Pons (tissue), 1 donor: ENCODE results near the gene CTDSP1.

Experiments used
- DNase-seq: peaks from one replicate; pipeline ENCODE4 v3.0.0-alpha.2; 2016; ENCODE audit warnings: low spot score

CTDSP1 gene, protein sequence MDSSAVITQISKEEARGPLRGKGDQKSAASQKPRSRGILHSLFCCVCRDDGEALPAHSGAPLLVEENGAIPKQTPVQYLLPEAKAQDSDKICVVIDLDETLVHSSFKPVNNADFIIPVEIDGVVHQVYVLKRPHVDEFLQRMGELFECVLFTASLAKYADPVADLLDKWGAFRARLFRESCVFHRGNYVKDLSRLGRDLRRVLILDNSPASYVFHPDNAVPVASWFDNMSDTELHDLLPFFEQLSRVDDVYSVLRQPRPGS

DNA sequence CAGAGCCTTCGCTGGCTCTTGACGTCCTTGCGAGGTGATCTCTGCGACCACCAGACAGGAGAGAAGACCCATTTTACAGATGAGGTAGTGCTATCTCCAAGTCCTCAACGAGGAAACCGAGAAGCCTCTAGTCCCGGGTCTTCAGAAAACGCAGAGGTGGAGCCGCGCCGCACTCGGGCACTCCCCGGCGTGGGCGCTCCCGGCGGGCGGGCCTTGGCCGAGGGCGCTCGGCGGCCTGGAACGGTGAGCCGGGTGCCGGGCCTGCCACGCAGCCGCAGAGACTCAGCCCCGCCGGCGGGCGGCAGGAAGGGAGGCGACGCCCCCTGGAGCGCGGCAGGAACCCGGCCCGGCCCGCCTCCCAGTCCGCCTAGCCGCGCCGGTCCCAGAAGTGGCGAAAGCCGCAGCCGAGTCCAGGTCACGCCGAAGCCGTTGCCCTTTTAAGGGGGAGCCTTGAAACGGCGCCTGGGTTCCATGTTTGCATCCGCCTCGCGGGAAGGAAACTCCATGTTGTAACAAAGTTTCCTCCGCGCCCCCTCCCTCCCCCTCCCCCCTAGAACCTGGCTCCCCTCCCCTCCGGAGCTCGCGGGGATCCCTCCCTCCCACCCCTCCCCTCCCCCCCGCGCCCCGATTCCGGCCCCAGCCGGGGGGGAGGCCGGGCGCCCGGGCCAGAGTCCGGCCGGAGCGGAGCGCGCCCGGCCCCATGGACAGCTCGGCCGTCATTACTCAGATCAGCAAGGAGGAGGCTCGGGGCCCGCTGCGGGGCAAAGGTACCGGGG, at the start of gene CTDSP1:
CTDSP1 (plus strand) TSS at position 478 of the 776 bp plus-strand sequence; CDS start at position 701, 223 bp downstream.
- peak; percentile 91 for DNase-seq

DNA sequence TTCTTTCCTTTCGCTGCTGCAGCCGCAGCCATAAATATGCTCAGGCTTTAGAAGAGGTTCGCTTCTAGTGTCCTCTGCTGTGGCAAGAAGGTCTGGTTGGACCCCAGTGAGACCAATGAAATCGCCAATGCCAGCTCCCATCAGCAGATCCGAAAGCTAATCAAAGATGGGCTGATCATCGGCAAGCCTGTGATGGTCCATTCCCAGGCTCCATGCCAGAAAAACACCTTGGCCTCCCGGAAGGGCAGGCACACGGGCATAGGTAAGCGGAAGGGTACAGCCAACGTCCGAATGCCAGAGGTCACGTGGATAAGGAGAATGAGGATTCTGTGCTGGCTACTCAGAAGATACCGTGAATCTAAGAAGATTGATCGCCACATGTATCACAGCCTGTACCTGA, 45.6 kb upstream of the CTDSP1 start:
- DNase-seq: no peak

DNA sequence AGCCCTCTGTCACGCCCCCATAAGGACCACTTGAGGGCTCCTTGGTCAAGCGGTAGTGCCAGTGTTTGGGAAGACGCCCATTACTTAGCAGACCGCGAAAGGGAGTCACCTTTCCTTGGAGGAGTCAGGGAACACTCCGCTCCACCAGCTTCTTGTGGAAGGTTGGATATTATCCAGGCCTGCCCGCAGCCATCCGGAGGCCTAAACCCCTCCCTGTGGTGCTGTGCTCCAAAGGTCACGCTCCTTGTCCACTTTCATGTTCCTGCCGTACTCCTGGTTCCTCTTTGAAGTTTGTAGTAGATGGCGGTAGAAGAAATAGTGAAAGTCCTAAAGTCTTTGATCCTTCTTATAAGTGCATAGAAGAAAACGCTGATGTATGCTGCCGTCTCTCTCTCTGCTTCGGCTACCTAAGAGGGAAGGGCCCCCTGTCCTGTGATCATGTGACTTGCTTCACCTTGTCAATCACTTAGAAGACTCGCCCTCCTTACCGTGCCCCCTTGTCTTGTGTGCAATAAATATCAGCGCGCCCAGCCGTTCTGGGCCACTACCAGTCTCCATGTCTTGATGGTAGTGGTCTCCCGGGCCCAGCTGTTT, 44.7 kb upstream of the CTDSP1 start:
- no peak for DNase-seq

DNA sequence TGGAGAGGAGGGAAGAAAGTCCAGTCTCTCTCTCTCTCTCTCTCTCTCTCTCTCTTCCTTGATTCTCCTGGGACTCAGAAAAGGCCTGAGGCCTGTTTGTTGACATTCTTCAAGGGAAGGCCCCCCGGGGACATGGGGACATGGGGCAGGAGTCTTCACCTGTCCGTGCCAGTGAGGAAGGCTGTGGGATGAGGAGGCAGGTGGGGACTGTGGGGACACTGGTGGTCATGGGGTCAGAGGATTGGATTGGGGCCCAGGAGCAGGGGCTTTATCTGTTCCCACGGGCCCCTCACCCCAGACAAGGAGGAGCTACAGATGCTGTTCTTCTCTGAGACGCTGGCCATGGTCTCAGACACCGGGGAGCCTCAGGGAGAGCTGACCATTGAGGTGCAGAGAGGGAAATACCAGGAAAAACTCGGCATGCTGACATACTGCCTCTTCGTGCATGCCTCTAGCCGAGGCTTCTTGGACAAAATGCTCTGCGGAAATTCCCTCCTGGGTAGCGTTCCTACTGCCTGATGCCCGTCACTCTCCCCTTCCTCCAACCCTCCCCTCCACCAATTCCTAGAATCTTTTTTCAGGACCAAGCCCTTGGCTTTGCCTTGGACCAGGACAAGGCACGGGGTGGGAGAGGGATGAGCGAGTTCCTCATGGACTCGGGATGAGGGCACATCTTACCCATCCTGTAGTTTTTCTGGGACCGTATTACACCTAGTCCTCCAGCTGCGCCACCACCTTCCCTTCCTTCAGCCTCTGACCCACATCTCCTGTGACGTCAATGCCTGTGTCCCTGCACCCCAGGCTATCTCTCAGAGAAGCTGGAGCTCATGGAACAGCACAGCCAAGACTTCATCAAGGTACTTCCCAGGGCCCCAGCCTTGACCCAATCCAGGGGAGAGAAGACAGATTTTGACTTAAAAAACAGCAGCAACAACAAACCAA, 42.2 kb upstream of the CTDSP1 start:
- DNase-seq: no peak

DNA sequence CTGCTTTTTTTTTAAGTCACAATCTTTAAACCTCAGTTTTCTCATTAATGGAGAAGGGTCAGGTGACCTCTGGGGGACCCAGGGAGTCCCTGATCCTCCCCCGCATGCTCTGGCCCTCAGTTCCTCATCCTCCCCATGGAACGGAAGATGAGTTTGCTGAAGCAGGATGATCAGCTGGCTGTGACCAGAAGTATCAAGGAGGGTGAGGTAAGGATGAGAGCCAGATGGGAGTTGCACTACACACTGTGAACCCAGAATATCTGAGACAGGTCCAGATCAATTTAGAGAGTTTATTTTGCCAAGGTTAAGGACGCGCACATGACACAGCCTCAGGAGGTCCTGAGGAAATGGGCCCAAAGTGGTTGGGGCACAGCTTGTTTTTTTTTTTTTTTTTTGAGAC, 39.2 kb upstream of the CTDSP1 start:
- peak; percentile 63 for DNase-seq

DNA sequence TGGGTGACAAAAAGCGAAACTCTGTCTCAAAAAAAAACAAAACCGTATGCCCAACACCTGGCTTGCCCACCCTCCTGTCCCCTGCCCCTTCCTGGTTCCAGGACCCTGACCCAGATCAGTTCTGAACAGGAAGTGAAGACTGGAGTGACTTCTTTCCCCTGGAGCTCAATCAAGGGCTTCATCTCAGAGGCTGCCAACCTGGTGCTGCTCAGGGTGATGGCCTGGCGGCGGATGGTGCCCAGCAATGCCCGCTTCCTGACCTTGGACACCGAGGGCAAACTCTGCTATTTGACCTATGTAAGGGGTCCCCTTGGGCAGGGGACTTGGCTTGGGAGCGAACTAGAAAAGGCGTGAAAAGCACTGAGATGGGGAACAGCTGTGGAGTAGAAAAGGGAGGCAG, 37.1 kb upstream of the CTDSP1 start:
- no peak for DNase-seq

DNA sequence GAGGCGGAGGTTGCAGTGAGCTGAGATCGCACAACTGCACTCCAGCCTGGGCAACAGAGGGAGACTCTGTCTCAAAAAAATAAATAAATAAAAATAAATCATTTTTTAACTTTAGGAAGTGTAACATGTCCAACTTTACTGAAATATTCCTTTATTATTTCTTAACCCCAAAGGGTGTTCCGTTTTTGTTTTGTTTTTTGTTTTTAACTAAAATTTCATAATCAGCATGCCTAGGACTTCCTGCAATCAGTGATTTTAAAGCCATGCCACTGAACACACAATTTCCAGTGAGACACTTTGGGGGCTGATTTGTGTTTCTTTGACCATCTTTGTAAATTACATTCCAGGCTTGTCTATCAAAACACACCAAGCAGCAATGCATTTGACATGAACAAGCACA, 35.9 kb upstream of the CTDSP1 start:
- no peak for DNase-seq

DNA sequence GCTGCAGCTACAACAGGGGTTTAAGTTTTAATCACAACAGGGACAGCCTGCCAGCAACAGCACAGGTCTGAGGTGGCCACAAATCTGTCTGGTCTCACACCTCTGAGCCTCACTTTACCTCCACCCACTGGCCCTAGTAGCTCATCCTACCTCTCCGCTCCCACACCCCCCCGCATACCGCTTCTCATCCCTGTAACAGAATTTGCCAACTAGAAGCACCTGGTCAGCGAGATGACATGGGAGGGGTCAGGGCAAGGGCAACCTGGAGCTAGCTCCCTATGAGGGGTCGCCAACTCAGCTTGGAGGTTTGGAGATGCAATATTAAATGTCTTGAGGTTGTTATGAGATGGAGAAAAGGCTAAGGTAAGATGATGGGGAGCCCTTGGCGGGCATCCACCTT, 35.5 kb upstream of the CTDSP1 start:
- no peak for DNase-seq

DNA sequence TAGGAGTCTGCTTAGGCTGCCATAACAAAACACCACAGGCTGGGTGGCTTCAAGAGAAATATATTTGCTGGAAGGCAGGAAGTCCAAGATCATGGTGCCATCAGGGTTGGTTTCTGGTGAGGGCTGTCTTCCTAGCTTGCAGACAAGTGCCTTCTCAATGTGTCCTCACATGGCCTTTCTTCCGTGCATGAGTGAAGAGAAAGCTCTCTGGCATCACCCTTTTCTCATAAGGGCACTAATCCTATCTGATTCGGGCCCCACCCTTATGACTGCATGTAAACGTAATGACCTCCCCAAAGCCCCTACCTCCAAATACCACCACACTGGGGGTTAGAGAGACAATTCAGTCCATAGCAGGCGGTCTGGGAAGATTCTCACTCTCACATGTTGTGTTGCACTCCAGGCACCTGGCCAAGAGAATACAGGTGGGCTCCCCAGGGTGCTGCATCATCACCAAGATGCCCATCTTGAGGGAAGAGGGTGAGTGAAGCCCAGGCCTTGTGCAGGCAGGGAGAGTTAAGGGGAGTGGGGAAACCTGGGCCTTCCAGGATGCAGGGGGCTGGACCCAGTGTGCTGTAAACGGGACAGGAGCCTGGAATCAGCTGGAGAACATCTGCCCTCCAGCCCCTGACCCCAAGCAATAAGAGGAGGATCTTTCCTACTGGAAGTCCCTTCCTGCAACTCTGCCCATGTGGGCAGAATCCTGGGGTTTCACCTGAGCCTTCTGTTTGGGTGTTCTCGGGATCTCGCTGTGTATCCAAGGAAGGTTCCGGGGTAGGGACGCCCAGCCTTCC, 32.9 kb upstream of the CTDSP1 start:
- no peak for DNase-seq

DNA sequence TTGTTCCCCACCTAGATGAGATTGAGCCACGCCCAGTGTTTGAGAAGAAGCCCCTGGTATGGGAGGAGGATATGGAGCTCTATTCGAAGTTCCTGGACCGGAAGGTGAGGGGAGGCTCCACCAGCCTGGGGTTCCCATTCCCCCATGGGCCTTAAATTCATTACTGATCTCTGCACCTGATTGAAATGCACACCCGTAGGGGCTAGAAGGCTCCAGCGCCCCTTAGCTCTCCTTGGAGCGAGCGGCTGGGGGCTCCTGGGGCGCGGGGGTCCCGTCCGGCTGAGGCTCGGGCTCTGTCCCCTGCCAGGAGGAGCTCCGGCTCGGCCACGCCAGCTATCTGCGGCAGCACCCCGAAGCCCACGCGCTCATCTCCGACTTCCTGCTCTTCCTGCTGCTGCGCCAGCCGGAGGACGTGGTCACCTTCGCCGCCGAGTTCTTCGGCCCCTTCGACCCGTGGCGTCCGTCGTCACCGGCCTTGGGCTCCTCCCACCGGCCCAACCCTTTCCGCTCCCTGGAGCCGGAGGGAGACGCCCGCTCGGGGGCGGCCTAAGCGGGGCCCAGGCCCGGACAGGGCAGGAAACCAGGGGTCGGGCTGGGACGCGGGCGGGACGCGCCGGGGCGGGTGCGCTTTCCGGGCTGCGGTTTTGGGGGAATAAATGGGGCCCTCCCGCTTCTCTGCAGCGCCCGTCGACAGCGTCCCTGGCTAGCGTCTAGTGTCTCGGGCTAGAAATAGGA, 32.1 kb upstream of the CTDSP1 start:
- DNase-seq: peak; percentile 64

DNA sequence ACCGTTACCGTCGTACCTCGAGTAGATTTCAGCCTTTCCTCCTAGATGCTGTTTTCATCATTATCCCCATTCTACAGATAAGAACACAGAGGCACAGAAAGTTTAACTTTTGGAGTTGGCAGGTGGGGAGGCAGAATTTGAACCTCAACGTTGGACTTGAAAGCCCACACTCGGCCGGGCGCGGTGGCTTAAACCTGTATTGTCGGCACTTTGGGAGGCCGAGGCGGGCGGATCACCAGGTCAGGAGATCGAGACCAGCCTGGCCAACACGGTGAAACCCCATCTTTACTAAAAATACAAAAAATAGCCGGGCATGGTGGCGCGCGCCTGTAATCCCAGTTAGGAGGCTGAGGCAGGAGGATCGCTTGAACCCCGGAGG, 31.5 kb upstream of the CTDSP1 start:
- DNase-seq: no peak

DNA sequence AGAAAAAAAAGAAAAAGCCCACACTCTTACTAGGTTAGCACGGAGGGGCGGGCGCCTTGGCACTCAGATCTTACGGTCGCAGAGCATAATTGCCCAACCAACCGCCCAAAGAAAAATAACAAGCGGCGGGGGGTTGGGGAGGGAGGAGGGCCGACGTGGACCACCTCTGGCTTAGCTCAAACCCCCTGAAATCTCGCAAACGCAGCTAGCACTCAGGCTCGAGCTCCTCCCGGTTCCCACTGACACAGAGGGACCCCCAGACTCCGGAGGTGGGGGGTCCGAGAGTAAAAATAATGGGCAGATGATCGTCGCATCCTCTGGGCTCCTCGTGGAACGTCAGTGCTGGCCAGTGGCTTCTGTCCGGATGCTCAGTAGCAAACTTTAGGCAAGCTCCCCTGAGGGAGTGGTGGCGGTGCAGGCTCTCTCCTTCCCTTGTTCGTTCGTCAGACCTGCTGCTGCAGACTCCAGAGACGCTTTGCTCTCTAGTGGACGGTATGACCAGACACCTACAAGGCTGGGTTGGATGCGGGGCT, 31.0 kb upstream of the CTDSP1 start:
- DNase-seq: no peak

DNA sequence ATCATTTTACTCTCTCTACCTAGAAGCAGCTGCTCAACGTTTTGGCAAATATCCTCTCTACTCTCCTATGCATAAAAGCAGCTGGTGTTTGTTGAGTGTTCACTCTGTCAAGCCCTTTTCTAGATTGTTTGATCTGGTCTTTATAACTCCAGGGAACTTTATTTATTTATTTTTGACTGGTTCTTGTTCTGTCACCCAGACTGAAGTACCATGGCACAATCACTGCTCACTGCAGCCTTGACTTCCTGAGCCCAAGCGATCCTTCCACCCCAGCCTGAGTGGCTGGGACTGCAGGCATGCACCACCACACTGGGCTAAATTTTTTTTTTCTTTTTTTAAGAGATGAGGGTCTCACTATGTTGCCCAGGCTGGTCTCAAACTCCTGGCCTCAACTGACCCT, 30.3 kb upstream of the CTDSP1 start:
- no peak for DNase-seq

DNA sequence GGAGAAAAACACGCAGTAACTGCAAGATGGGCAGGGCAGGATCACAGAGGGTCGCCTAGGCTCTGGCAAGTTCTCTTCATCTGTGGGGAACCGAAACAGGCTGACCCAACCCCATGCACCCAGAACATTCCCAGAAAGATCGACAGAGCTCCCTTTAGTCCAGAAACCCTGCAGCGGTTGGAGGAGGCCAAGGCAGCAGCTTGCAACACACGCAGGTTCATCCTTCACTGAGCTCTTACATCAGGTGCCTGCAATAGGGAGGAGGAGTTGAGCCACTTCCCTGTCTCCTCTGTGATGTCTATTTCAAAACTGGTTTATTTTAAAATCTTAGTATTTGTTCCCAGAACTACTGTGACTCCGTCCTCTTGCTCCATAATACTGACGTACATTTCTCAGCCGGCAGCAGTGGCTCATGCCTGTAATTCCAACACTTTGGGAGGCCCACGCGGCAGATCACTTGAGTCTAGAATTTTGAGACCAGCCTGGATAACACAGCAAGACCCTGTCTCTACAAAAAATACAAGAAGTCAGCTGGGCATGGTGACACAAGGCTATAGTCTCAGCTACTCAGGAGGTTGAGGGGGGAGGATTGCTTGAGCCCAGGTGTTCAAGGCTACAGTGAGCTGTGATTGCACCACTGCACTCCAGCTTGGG, 29.1 kb upstream of the CTDSP1 start:
- DNase-seq: peak; percentile 61

DNA sequence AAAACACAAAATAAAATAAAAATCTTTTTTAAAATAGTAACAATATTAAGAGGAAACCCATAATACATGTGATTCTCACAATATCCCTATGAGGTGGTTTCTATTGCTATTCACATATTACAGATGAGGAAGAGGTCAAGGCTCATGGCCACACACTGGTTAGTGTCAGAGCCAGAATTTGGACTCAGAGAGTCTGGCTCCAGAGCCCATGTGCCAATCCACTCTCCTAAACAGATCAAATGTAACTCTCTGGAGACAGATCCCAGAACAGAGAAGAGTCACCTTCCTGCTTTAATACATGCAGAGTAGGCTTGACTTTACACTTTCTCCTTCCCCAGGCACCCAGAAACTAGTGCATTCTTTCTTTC, 27.7 kb upstream of the CTDSP1 start:
- DNase-seq: no peak

DNA sequence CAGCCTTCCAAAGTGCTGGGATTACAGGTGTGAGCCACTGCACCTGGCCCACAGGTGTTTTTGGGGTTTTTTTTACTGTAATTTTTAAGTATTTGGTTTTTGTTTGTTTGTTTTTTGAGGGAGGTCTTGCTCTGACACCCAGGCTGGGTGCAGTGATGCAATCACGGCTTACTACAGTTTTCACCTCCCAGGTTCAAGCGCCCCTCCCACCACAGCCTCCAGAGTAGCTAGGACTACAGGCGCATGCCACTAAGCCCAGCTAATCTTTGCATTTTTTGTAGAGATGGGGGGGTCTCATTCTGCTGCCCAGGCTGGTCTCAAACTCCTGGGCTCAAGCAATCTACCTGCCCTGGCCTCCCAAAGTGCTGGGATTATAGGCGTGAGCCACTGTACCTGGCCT, 24.9 kb upstream of the CTDSP1 start:
- no peak for DNase-seq

DNA sequence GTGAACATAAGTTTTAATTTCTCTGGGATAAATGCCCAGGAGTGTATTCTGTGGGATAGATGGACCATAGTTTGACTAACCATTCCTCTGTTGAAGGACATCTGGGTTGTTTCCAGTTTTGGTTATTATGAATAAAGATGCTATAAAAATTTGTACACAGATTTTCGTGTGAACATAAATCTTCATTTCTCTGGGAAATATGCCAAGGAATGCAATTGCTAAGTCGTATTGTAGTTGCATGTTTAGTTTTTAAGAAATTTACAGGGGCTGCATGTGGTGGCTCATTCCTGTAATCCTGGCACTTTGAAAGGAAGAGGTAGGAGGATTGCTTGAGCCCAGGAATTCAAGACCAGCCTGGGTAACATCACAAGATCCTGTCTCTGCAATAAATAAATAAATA, 24.5 kb upstream of the CTDSP1 start:
- DNase-seq: no peak

DNA sequence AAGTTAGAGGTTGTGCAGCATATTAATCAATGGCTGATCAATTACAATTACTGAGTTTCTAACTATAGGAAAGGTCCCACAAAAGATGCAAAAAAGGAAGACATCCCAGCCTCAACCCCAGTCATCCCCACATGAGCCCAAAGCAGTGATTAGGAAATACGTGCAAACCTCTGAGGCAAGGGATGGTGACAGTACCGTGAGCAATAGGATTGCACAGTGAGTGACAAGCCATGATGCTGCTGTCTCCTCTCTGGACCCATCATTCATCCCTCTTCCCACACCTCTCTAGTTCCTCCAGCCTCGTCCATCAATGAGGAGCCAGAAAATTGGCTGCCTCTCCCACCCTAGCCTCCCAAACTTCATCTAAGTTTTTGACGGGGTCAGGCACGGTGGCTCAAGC, 21.6 kb upstream of the CTDSP1 start:
- DNase-seq: no peak

DNA sequence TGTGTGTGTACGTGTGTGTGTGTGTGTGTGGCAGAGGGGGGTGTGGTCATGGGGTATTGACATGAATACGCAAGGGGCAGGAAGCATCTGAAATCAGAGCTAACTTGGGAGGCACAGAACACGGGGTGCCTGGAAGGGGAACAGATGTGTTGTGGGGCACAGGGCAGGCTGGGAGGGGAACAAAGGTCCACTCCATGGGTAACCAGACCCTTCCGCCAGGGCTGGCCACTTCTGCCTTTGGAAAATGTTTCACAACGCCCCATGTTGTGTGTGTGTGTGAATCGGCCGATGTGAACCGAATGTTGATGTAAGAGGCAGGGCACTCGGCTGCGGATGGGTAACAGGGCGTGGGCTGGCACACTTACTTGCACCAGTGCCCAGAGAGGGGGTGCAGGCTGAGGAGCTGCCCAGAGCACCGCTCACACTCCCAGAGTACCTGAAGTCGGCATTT, 17.7 kb upstream of the CTDSP1 start, which contains the start of gene SLC11A1:
SLC11A1 (plus strand) TSS at position 358 of the 451 bp plus-strand sequence. CDS start 96 bp downstream, outside the sequence.
- DNase-seq: peak; percentile 74

DNA sequence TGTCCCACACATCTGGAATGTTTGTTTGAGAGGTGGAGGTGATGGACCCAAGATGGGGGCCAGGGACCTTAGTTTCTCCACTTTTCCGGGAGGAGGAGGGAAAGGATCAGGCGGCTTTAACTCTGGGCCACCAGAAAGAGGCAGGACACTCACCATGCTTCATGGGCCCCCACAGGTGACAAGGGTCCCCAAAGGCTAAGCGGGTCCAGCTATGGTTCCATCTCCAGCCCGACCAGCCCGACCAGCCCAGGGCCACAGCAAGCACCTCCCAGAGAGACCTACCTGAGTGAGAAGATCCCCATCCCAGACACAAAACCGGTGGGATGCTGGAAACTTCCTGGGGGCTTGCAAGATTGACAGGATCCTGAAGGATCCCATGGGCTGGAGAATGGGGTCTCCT, 16.9 kb upstream of the CTDSP1 start:
- DNase-seq: no peak
